ENCODE results near the gene TTC9. TPM values are rescaled to one million over a fixed set of nuclear protein-coding genes. Genes with fewer than 3 reads are reported as not detected.

TTC9 gene
- total and polyA plus RNA-seq, 11 donors = 0.57 to 3.1 (median 1.5) TPM

GRCh38 chr14:70611216-70611615, 30.5 kb upstream of the TTC9 start:
- H3K4me1 ChIP-seq = no peaks in the 10 kb centered on the region
- H3K27ac ChIP-seq = no peak overlapping the region
- no peak for TF ChIP-seq POLR2A (IDR thresholded peaks at IDR 0.05)
- TF ChIP-seq, protein P1, sequence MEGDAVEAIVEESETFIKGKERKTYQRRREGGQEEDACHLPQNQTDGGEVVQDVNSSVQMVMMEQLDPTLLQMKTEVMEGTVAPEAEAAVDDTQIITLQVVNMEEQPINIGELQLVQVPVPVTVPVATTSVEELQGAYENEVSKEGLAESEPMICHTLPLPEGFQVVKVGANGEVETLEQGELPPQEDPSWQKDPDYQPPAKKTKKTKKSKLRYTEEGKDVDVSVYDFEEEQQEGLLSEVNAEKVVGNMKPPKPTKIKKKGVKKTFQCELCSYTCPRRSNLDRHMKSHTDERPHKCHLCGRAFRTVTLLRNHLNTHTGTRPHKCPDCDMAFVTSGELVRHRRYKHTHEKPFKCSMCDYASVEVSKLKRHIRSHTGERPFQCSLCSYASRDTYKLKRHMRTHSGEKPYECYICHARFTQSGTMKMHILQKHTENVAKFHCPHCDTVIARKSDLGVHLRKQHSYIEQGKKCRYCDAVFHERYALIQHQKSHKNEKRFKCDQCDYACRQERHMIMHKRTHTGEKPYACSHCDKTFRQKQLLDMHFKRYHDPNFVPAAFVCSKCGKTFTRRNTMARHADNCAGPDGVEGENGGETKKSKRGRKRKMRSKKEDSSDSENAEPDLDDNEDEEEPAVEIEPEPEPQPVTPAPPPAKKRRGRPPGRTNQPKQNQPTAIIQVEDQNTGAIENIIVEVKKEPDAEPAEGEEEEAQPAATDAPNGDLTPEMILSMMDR (IDR thresholded peaks at IDR 0.05) = no peak
- peaks cover 0 to 24% (median 10%) of the 10 kb centered on the region in 9 donors for H3K27me3 ChIP-seq
- DNase-seq (no peak), ATAC-seq (no peak)
- H3K36me3 ChIP-seq = no peaks in the 10 kb centered on the region
- intact Hi-C loops (cut with DNase I) = no loop called here
- no peak overlapping the region for H3K4me3 ChIP-seq
- 46 to 62% (median 54%) methylated on average over 3 of the region's 3 CpGs for WGBS, 4 donors
- H3K9me3 ChIP-seq = no peaks in the 10 kb centered on the region

DNA sequence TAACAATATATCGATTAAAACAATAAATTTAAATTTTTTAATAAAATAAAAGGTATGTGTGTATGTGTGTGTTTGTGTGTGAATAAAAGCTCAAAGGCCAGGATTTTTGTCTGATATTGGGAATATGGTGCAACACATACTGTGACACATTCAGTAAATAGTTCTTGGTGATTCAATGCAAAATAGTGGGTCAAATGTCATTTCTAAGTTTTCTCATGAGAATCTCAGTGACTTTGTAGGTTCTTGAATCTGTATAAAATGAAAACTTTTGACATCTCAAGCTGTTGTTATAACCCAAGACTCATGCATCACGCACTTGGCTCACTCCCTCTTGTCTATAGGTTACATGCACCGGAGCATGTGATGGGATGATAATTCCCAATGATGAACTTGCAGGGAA, 25.1 kb upstream of the TTC9 start:
- Histone ChIP-seq H3K36me3 (no peaks in the 10 kb centered on the region), H3K27ac (no peak overlapping the region), H3K9me3 (no peaks in the 10 kb centered on the region), H3K27me3 (peaks cover 0 to 5% (median 0%) of the 10 kb centered on the region in 9 donors), H3K4me3 (no peak overlapping the region), H3K4me1 (peaks cover 0 to 7% (median 0%) of the 10 kb centered on the region in 12 donors)
- 91 to 97% (median 92%) methylated on average over 3 of the region's 3 CpGs for WGBS, 4 donors
- intact Hi-C loops (cut with DNase I) = no loop called here
- no peak for TF ChIP-seq POLR2A (IDR thresholded peaks at IDR 0.05)
- TF ChIP-seq, protein P1 (IDR thresholded peaks at IDR 0.05) = no peak
- ATAC-seq (no peak), DNase-seq (no peak)

DNA sequence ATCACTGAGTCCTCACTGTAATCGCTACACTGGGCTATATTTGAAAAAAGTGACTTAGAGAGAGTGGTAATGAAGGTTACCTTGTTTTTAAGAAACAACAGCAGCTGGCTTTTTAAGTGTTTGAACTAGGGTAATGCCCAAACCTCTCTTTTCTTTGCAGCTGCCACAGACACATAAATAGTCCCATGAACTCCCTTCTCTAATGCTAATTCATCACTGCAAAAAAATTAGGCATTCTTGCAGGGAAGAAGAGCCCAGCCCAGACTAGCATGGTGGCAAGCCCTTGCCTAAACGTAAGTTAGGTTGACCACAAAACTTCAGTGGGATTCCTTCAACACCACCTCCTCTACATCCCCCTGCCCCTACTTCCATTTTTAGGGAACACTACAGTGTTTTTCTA, 23.4 kb upstream of the TTC9 start:
- H3K36me3 ChIP-seq = no peaks in the 10 kb centered on the region
- 47 to 59% (median 58%) methylated on average over 2 of the region's 2 CpGs for WGBS, 4 donors
- DNase-seq (no peak), ATAC-seq (no peak)
- peaks cover 0 to 7% (median 0%) of the 10 kb centered on the region in 12 donors for H3K4me1 ChIP-seq
- H3K9me3 ChIP-seq = peaks cover 0 to 7% (median 0%) of the 10 kb centered on the region in 12 donors
- intact Hi-C loops (cut with DNase I) = no loop called here
- no peak overlapping the region for H3K27ac ChIP-seq
- TF ChIP-seq, protein P1 (IDR thresholded peaks at IDR 0.05) = no peak
- no peak for TF ChIP-seq POLR2A (IDR thresholded peaks at IDR 0.05)
- H3K27me3 ChIP-seq = peaks cover 0 to 5% (median 0%) of the 10 kb centered on the region in 9 donors
- H3K4me3 ChIP-seq = no peak overlapping the region

- Histone ChIP-seq H3K27ac (no peak overlapping the region), H3K27me3 (no peaks in the 10 kb centered on the region), H3K9me3 (peaks cover 0 to 7% (median 0%) of the 10 kb centered on the region in 12 donors), H3K36me3 (no peaks in the 10 kb centered on the region), H3K4me1 (peaks cover 0 to 7% (median 0%) of the 10 kb centered on the region in 12 donors), H3K4me3 (no peak overlapping the region)
- ATAC-seq = no peak
- intact Hi-C loops (cut with DNase I) = loop anchor here in 8 of 10 donors (2.0 to 10.0 kb wide), 7 partner anchors 93 to 355 kb away; no protein-coding TSS in a partner anchor
- TF ChIP-seq, protein P1 (IDR thresholded peaks at IDR 0.05) = no peak
- no peak for TF ChIP-seq POLR2A (IDR thresholded peaks at IDR 0.05)
- no peak for DNase-seq
Observed at GRCh38 chr14:70619708-70620107, 22.0 kb upstream of the TTC9 start.
